ENCODE results near the gene CCDC88C. TPM values are rescaled to one million over a fixed set of nuclear protein-coding genes. Genes with fewer than 3 reads are reported as not detected.
"Not testable (repeated sequence)": the region's sequence is repeated elsewhere in the genome, so short reads cannot be mapped to it uniquely, and the experiment has no call there.

CCDC88C gene
- total RNA-seq, 1 experiment from 2014 or later, result not detected

DNA sequence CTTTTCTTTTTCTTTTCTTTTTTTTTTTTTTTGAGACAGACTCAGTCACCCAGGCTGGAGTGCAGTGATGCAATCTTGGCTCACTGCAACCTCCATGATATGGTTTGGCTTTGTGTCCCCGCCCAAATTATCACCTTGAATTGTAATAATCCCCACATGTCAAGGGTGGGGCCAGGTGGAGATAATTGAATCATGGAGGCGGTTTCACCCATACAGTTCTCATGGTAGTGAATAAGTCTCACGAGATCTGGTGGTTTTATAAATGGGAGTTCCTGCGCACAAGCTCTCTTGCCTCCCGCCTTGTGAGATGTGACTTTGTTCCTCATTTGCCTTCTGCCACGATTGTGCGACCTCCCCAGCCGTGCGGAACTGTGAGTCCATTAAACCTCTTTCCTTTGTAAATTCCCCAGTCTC is 7.9 kb upstream of the CCDC88C start:
- not testable (repeated sequence) for H3K4me1 ChIP-seq (replicated peaks); H3K36me3 ChIP-seq; H3K27me3 ChIP-seq (replicated peaks); H3K27ac ChIP-seq; DNase-seq (ENCODE audit: low read depth in 1 of 2, low spot score in 2 of 2); H3K9me3 ChIP-seq (replicated peaks); H3K4me3 ChIP-seq

GRCh38 chr14:91424813-91425530 is 7.4 kb upstream of the CCDC88C start:
- Histone ChIP-seq H3K36me3 (no peaks in the 10 kb centered on the region), H3K9me3 (replicated peaks) (no peaks in the 10 kb centered on the region), H3K4me3 (no peak overlapping the region), H3K4me1 (replicated peaks) (no peaks in the 10 kb centered on the region), H3K27ac (no peak overlapping the region), H3K27me3 (replicated peaks) (no peaks in the 10 kb centered on the region)
- no peak for DNase-seq (ENCODE audit: low read depth in 1 of 2, low spot score in 2 of 2)

GRCh38 chr14:91420686-91421085 is 3.1 kb upstream of the CCDC88C start:
- no peaks in the 10 kb centered on the region for H3K36me3 ChIP-seq
- no peak for DNase-seq (ENCODE audit: low read depth in 1 of 2, low spot score in 2 of 2)

DNA sequence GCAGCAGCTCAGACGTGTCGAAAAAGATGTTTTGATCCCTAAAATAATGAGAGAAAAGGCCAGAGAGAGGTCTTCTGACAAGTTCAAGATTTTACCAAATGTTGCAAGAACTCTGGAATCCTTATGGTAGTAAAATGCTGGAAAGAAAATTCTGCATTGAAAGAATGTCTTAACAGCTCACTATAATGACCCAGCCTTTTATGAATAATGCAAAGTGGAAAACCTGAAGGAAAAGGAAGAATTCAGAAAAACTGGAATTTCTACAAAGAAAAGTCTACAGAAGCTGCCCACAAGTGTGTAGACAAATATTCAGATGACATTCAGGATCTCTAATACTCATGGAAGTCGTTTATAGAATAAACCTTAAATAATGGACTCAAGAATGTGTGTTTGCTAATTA is 1.8 kb upstream of the CCDC88C start:
- DNase-seq (ENCODE audit: low read depth in 1 of 2, low spot score in 2 of 2), result no peak
- Histone ChIP-seq H3K27ac (no peak overlapping the region), H3K36me3 (no peaks in the 10 kb centered on the region), H3K9me3 (replicated peaks) (no peaks in the 10 kb centered on the region), H3K4me1 (replicated peaks) (peaks cover 11% of the 10 kb centered on the region), H3K27me3 (replicated peaks) (peaks cover 42% of the 10 kb centered on the region), H3K4me3 (no peak overlapping the region)

More at GRCh38 chr14:91420686-91421085, 3.1 kb upstream of the CCDC88C start:
- Histone ChIP-seq H3K4me1 (replicated peaks) (peaks cover 11% of the 10 kb centered on the region), H3K27ac (no peak overlapping the region), H3K4me3 (no peak overlapping the region), H3K27me3 (replicated peaks) (peaks cover 36% of the 10 kb centered on the region), H3K9me3 (replicated peaks) (no peaks in the 10 kb centered on the region)

DNA sequence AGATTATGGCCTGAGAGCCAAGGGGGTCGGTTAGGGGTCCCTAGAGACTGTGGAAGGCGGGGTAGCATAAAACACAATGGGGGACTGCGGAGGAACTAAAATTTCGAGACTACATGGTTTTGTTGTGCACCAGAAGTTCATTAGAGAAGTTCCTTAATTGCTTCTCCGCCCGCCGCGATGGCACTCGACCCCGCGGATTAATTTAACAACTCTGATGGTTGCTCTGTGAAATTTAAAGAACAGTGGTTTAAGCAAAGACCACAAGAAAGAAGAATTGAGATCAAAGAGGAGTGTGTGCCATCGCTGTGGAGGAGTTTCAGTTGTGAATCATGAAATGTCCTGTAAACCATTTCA is 1.4 kb upstream of the CCDC88C start:
- H3K4me1 ChIP-seq (replicated peaks), result peaks cover 11% of the 10 kb centered on the region

GRCh38 chr14:91418387-91419043 is 895 bp upstream of the CCDC88C start:
- Histone ChIP-seq H3K4me1 (replicated peaks) (peaks cover 11% of the 10 kb centered on the region), H3K4me3 (0 out of 2 replicates have a peak overlapping the region, but pooled peaks have one; percentile 11), H3K36me3 (no peaks in the 10 kb centered on the region), H3K27ac (no peak overlapping the region), H3K9me3 (replicated peaks) (no peaks in the 10 kb centered on the region), H3K27me3 (replicated peaks) (peaks cover 42% of the 10 kb centered on the region)
- peak in 1 of 2 experiments; percentile 32 for DNase-seq (ENCODE audit: low read depth in 1 of 2, low spot score in 2 of 2)

More for the DNA sequence above, 1.4 kb upstream of the CCDC88C start:
- no peak for DNase-seq (ENCODE audit: low read depth in 1 of 2, low spot score in 2 of 2)
- peaks cover 42% of the 10 kb centered on the region for H3K27me3 ChIP-seq (replicated peaks)
- H3K4me3 ChIP-seq, result no peak overlapping the region
- no peaks in the 10 kb centered on the region for H3K36me3 ChIP-seq
- no peaks in the 10 kb centered on the region for H3K9me3 ChIP-seq (replicated peaks)
- no peak overlapping the region for H3K27ac ChIP-seq

GRCh38 chr14:91417983-91418386 is 365 bp upstream of the CCDC88C start:
- peaks cover 42% of the 10 kb centered on the region for H3K27me3 ChIP-seq (replicated peaks)
- H3K4me1 ChIP-seq (replicated peaks), result peaks cover 11% of the 10 kb centered on the region
- H3K9me3 ChIP-seq (replicated peaks), result no peaks in the 10 kb centered on the region
- no peak overlapping the region for H3K27ac ChIP-seq
- peak overlapping the region; percentile 18 for H3K4me3 ChIP-seq
- H3K36me3 ChIP-seq, result no peaks in the 10 kb centered on the region
- no peak for DNase-seq (ENCODE audit: low read depth in 1 of 2, low spot score in 2 of 2)

DNA sequence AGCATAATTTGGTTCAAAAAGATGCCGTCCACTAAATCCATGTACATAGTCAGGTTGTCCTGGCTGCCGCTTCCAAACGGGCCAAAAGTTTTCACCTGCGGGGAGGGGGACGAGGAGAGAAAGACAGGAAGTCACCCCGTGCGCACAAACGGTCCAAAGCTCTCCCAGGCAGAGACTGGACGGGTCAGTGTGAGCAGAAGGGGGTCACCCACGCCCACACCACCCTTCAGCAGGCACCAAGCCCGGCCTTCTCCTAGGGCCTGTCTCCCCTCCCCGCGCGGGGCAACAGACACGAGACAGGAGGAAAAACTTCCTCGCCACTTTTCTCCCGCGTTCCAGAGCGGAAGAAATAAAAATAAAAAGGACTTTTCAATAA is 888 bp downstream of the CCDC88C start:
- Histone ChIP-seq H3K27me3 (replicated peaks) (peaks cover 47% of the 10 kb centered on the region), H3K4me3 (no peak overlapping the region), H3K27ac (no peak overlapping the region), H3K36me3 (no peaks in the 10 kb centered on the region), H3K9me3 (replicated peaks) (no peaks in the 10 kb centered on the region), H3K4me1 (replicated peaks) (peaks cover 11% of the 10 kb centered on the region)
- DNase-seq (ENCODE audit: low read depth in 1 of 2, low spot score in 2 of 2), result no peak

DNA sequence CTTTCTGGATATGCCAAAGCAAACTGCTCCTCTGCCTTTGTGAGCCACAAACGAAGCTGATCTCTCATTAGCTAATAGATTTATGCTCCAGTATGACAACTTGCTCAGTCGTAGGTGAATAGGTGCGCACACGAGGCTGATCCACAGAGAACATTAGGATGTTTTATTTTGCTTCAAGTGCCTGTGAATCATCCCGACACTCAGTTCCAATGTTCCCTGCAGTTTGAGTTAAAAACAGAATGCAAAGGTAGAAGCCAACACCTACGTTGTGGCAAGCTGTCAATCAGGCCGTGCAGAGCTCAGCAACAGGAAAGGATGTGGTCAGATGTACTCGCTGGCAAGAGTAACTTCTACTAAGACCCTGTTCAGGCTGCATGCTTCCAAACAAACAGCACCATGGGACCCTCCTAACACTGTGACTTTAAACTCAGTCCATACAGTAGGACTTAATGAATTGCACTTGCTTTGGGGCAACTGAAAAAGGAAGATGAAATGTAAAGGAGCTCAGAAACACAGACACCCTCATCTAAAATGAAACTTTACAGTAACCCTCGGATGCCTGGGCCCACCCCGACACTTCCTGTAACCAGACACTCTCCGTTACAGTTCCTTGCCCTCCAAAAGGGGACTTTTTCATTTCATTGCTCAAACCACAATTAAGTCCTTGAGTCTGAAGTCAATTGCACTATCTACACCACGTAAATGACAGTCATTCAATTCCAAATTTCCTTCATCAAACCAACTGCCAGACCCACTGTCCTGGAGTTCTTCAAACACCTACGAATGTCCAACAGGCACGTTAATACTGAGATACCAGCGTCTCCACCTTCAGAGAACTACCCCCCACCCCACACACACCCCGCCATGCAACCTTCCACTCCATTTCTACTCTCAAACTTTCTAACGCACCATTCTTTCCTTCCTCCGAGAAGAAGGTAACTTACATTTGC is 1.6 kb downstream of the CCDC88C start:
- Histone ChIP-seq H3K9me3 (replicated peaks) (no peaks in the 10 kb centered on the region), H3K36me3 (no peaks in the 10 kb centered on the region), H3K27me3 (replicated peaks) (peaks cover 50% of the 10 kb centered on the region), H3K27ac (no peak overlapping the region), H3K4me3 (no peak overlapping the region), H3K4me1 (replicated peaks) (peaks cover 11% of the 10 kb centered on the region)
- DNase-seq (ENCODE audit: low read depth in 1 of 2, low spot score in 2 of 2), result no peak

- H3K4me1 ChIP-seq (replicated peaks), result peaks cover 11% of the 10 kb centered on the region
- no peaks in the 10 kb centered on the region for H3K9me3 ChIP-seq (replicated peaks)
- H3K27me3 ChIP-seq (replicated peaks), result peaks cover 52% of the 10 kb centered on the region
- H3K27ac ChIP-seq, result no peak overlapping the region
- no peaks in the 10 kb centered on the region for H3K36me3 ChIP-seq
- no peak for DNase-seq (ENCODE audit: low read depth in 1 of 2, low spot score in 2 of 2)
- H3K4me3 ChIP-seq, result no peak overlapping the region
Measured at GRCh38 chr14:91414475-91414833, 3.2 kb downstream of the CCDC88C start.

DNA sequence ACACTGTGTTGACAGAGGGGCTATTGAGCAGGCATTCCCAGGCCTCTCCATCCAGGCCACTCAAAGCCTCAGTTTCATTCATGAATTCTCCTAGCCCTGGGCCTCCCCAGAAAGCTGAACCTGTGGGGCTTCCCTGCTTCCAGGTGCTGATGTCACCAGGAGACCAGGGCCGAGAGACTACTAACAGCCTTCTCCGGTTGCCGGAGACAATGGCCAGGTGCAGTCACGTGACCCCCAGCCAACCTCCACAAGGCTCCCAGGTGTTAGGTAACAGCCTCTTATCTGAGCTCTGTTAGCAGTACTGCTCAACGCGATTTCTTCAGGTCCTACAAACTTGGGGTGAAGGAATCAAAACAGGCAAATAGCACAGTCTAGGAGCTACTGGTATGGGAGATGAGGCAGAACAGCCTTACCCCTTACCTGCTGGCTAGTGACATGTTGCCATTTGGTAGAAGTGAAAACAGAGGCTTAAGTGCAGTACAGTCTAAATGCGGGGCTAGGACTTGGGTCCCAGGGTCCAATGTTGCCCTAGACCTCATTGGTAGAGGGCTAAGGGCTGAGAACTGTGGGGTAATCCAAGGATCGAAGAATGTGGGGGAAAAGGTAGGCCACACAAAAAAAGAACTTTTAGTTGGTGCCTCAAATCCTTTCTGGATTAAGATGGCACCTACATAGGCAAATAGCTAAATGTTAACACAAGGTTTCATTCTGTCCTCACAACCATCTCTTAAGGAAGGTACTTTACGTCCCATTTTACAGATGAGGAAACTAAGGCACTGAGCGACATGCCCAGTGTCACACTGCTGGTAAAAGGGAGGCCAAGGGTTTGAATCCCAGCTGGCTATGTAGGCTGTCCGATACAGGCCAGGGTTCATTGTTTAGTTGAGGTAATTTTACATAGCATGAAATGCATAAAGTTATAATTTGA is 3.8 kb downstream of the CCDC88C start:
- Histone ChIP-seq H3K9me3 (replicated peaks) (no peaks in the 10 kb centered on the region), H3K27me3 (replicated peaks) (peaks cover 46% of the 10 kb centered on the region), H3K4me1 (replicated peaks) (peaks cover 11% of the 10 kb centered on the region), H3K27ac (no peak overlapping the region), H3K36me3 (no peaks in the 10 kb centered on the region), H3K4me3 (no peak overlapping the region)
- DNase-seq (ENCODE audit: low read depth in 1 of 2, low spot score in 2 of 2), result no peak

DNA sequence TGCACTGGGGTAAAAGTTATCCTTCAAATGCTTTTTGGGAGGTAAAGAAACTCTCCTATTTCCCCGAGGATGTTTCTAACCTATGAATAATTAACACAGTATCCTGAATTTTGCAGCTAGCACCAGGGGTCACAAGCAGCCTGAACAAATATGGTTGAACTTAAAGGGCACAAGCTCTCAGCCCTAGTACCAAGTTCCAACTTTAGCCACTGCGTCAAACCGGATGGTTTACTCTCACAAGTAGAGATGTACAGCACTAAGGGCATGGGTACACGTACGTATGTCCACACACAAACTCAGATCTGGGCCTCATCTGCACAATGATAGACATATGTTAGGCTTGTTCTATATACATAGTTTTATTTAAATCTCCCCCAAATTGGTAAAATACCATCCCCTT is 4.7 kb downstream of the CCDC88C start:
- peaks cover 2% of the 10 kb centered on the region for H3K4me1 ChIP-seq (replicated peaks)
- DNase-seq (ENCODE audit: low read depth in 1 of 2, low spot score in 2 of 2), result no peak
- no peaks in the 10 kb centered on the region for H3K9me3 ChIP-seq (replicated peaks)
- no peak overlapping the region for H3K27ac ChIP-seq
- peaks cover 37% of the 10 kb centered on the region for H3K27me3 ChIP-seq (replicated peaks)
- no peak overlapping the region for H3K4me3 ChIP-seq
- H3K36me3 ChIP-seq, result no peaks in the 10 kb centered on the region

Data from SJSA1 (cell line).